HS-5 (cell line): ENCODE measurements around the gene CRHR1.

Experiments
- DNase-seq: peaks from one replicate; pipeline ENCODE4 v3.0.0-alpha.2; 2012; ENCODE audit warnings: low read depth

Gene CRHR1

GRCh38 chr17:45759761-45760160 lies 24.4 kb upstream of the CRHR1 start:
- no peak for DNase-seq

DNA sequence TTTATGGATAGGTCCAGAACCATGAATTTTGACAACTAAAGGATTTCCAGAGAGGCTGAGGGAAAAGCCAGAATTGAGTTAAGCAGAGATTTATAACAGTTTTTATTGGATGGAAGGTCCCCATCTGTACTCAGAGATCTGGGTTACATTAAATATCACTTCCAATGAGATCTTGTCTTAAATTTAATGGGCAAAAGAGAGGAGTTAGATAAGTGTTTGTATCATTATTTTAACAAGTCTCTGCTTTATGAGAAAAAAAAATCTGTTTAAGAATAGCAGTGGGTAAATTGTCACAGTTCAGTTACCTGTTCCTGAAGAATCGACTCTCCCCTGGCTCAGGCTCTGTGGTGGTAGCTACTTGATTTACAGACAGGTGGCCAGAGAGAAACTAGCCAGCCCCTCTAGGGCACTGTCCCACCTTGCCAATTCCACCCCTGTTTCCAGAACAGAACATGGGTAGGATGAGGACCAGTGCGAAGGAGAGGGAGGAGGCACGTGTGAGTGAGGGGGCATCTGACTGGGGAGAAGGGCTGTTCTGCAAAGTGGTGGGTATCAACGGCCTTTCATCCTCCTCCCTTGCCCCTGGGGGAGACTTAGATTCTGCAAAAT lies 22.1 kb upstream of the CRHR1 start:
- no peak for DNase-seq

- DNase-seq, result no peak
These were observed 20.9 kb upstream of the CRHR1 start for GRCh38 chr17:45763182-45763581.

- no peak for DNase-seq
These were observed 19.6 kb upstream of the CRHR1 start for GRCh38 chr17:45764479-45764878.

DNA sequence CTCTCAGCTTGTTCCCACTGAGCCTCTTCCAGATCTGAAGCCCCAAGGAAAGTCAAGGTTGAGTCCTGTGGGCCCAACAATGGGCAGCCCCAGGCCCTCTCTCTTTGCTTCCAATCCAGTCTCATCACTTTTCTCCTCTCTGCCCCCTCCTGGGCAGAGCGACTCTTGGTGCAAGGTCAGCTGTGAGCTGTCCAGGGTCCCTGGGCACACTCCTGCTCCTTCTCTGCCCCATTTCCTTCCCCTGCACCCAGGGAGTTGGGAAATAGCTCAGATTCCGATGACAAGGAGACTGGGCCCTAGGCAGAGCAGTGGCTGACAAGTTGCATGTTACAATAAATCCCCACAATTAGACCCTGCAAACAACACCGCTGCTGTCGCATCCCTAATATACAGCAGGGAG lies 16.1 kb upstream of the CRHR1 start:
- no peak for DNase-seq

GRCh38 chr17:45770632-45771270 lies 13.4 kb upstream of the CRHR1 start:
- DNase-seq, result no peak

DNA sequence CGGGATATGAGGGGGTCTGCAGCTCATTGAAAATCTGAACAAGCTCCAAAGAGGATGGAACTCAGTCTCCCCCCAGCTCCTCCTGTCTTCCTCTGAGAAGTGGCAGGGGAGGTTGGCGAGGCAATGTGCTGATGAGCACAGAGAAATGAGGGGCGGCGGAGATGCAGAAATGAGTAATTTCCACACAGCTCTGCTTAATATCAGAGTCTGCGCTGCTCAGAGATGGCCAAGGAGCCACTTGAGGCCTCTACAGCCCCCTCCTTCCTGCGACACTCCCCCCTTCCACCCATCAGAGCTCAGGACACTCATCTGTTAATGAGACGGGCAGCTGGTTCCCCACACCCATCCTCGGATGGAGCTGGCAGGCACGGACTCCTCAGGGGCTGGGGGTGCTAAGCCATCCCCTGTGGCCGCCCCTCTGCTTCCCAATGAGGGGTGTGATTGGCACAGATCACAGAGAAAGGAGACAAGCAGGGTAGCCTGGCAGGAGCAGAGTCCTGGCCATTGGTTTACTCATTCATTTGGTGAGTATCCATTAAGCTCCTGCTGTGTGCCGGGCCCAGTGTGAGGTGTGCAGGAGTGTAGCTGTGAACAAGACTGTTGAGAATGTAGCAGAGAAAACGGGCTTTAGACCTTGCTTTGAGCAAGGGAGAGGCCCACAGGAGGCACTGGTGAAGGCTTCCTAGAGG lies 12.7 kb upstream of the CRHR1 start:
- DNase-seq, result no peak

DNA sequence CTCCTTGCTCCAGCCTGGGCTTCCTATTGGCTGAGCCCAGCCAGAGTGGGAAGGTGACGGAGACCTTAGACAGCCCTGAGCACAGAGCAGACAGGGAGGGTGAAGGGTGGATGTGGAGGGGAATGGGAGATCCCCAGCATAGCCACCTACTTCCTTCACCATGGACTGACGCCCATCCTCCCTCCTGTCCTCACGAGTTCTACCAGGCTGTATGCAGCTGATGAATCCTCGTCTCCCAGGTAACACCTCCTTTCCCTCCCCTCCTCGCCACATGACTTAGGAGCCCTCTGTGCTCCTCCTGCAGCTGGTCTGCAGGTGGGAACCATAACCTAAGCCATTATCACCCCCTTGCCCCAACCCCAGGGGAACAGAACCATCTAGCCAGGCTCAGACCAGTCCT lies 9.0 kb upstream of the CRHR1 start:
- DNase-seq, result no peak

DNA sequence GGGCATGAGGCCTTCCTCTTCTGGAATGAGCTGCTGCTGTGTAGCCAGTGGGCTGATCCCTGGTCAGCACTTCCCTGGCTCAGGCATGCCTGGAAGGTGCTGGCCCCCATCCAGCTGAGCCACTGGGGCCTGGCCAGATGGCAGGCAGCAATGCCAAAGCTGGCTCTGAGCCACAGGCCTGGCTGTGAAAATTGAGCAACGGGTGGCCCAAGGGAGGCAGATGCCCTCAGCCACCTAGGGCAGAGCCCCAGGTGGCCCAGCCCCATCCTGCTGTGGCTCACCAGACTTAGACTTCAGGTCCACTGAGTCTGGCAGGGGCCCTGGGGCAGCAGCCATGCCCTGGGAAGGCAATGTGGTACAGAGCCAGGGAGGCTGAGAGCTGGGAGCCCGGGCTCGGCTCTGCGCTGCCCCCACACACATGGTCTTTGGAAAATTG lies 8.5 kb upstream of the CRHR1 start:
- no peak for DNase-seq

- DNase-seq, result no peak
These were observed 7.2 kb upstream of the CRHR1 start for GRCh38 chr17:45776896-45777295.

GRCh38 chr17:45777388-45777787 lies 6.7 kb upstream of the CRHR1 start:
- DNase-seq, result no peak

GRCh38 chr17:45780921-45781320 lies 3.2 kb upstream of the CRHR1 start:
- DNase-seq, result no peak

DNA sequence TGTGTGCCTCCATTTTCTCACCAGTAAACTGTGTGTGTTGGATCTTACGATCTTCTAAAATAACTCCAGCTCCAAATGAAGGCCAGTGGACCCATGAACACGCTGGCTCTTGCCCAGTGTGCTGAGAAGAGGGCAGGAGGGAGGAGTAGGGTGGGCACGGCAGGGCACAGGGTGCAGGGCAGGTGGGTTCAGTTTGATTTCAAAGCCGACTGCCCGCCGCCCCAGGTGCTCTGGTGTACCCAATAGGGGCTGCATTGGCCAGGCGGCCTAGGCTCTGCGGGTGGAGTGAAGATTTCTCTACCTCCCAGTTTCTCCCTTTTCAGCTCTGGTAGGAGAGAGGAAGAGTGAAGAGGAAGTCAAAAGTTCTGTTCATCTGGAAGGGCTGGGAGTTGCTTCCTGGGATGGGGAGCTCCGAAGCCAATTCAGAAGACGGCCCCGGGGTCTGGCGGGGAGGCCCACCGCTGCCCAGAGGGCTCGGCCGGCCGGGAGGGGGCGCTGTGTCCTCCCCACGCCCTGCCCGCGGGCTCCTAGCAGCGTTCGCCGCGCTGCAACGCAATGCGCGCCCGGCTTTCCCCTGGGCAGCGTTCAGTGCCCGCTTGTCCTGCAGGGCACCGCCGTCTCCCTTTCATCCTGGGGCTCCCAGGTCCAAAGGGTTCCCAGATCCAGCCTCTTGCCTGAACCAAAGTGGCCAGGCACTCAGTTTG lies 1.1 kb upstream of the CRHR1 start:
- DNase-seq, result no peak

DNA sequence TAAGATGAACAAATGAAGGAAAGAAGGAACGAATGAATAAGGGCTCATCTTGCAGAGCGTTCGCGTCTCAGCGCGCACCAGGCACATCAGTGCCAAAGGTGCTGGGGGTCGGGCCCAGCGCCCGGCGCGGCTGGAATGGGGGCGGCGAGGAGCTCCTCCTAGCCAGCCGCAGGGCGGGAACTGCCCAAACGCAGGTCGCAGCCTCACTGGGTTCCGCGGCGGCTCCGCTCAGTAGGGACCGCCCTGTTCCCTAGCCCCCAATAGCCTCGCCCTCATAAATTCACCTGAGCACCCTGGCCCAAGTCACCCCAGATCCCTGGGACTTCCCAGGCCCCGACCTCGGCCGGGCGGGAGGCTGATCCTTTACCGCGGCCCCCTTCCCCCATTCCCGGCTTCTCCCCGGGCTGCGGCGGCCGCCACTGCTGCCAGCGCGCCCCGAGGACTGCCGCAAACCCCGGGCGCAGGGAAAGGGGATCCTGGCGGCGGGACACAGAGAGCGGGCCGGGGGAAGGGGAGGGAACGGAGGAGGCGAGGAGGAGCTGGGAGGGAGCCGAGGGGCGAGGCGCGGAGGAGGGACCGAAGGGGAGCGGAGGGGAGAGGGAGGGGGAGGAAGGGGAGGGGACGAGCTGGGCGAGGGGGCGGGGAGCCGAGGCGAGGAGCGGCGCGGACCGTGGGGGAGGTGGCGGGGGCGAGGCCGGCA lies 377 bp upstream of the CRHR1 start:
- no peak for DNase-seq

DNA sequence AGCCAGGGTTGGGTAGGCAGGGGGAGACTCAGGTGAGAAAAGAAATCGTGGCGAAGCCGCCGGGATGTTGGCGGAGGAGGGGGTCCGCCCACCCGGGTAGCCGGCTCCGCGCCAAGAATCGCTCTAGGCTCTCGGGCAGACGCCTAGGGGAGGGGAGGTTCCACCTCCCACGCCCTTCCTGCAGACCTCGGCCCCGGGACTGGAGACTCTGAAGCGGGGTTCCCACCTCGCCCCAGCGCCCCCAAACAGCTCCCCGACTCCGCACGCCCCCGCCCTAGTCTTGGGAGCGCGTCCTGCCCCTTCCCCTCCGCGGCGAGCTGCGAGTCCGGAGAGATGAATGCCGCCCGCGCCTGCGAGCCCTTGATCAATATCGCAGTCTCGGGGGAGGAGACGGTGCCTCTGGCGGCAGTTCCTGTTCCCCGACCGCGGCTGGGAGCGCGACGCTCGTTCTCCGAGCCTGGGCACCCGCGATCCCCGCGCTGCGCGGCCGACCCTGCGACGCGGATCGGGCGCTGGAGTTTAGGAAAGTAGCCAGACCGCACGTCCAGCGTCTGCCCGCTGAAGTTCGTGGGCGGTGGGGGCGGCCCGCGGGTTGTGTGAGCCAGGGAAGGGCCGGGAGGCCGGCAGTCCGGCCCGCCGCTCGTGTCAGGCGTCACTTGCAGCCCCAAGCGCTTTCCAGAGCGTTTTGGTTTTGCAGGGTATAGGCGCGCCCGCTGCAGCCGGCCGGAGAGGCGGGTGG lies 790 bp downstream of the CRHR1 start:
- DNase-seq, result no peak

DNA sequence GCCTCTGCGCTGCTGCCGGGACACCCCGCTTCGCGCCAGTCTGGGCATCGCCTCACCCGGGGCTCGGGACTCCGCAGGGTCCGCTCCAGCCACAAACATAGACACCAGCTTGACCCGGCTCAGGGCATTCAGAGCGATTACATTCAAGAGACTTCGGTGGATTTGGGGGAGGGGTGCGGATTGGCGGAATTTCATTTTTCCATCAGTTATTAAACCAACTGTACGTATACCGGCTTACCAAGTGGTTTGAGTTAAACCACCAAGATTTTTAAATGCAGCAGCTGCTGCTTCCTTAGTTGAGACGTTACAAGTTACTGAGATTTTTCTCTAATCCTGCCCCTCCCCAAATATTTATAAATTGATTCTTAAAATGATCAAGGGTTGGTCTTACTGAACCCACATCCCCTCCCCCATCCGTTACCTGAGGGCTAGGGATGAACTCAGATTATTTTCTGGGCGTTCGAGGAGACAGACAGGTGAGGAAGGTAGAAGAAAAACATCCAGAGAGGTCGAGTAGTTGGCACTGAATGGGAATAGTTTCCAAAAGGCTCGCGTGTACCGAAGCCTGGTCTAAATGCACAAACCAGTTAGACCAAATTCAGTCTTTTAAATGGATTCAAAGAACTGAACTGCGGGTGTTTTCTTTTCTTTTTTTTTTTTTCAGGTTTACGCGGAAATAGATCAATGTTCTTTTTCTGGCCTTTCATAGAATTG lies 1.5 kb downstream of the CRHR1 start:
- no peak for DNase-seq

DNA sequence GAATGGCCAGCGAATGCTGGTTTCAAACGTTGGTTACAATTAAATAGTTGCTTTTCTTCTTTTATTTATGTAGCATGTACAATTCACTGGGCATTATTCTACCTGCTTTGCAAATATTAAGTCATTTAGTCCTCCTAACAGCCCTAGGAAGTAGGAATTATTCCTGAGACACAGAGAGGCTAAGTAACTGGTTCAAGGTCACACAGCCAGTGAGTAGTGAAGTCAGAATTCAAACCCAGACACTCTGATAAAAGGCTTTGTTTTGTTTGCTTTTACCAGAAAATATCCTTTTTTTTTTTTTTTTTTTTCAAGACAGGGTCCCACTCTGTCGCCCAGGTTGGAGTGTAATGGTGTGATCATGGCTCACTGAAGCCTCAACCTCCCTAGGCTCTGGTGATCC lies 2.2 kb downstream of the CRHR1 start:
- no peak for DNase-seq

DNA sequence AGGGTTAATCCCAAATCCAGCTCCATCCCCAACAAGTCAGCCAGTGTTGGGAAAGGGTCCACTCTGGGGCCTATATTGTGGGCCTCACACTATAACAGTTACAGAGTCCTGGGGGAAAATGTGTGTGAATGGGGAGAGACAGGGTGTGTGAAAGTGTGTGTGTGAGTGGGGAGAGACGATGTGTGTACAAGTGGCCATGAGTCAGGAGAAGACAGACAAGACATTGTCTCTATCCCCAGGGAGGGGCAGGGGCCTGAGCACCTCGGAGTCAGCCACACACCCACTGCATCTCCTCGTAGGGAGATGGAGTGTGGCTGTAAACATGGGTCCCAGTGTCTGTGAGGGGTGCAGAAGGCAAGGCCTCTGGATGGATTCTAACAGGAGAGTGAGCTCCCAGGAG lies 2.9 kb downstream of the CRHR1 start:
- DNase-seq, result no peak

GRCh38 chr17:45787656-45788055 lies 3.5 kb downstream of the CRHR1 start:
- DNase-seq, result no peak

DNA sequence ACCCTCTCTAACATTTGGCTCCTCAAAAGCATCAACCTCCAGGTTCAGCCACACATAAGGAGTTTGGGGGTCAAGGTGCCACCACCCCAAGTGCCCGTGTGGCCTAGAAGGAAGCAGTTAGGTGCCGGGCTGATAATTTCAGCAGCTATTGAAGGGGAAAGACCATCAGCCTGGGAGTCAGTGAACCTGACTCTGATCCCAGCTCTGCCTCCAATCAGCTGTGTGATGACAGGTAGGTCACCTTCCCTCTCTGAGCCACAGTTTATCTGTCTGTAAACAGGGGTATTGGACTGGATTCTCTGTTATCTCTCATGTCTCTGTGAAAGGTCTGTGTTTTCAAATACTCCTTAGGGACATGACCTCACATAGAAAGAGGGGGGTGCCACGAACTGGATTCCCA lies 3.9 kb downstream of the CRHR1 start:
- DNase-seq, result no peak

GRCh38 chr17:45789874-45790273 lies 5.8 kb downstream of the CRHR1 start:
- no peak for DNase-seq
